Heart right ventricle (tissue), 16 donors: ENCODE results near the gene SULT1A1. TPM values are rescaled to one million over a fixed set of nuclear protein-coding genes. Genes with fewer than 3 reads are reported as not detected.

Experiments used
- ATAC-seq, 8 donors: fragments of 200-7000 bp; cut with Tn5 transposase; one replicate each; pipeline ENCODE4 v1.9.1; 2020; ENCODE audit warnings: mild to moderate bottlenecking in 8 of 8, moderate library complexity in 8 of 8, moderate number of reproducible peaks in 1 of 8
- DNase-seq, 2 donors: peaks; one replicate each; pipeline ENCODE4 v3.0.0-alpha.2; 2020
- H3K27ac ChIP-seq, 10 donors: fragments of 200-600 bp; sonication (generic) in 2 of 10; one replicate each; pipeline versions ENCODE4 v1.5.0 to v1.8.0; 2020 to 2022; ENCODE audit warnings: mild to moderate bottlenecking in 3 of 10
- H3K27me3 ChIP-seq, 7 donors: fragments of 200-600 bp; one replicate each; pipeline ENCODE4 v1.8.0; 2021 to 2022; ENCODE audit warnings: mild to moderate bottlenecking in 2 of 7
- H3K36me3 ChIP-seq, 9 donors: fragments of 200-600 bp; sonication (generic) in 1 of 9; one replicate each; pipeline versions ENCODE4 v1.5.0 to v1.8.0; 2020 to 2022; ENCODE audit warnings: mild to moderate bottlenecking in 2 of 9
- H3K4me1 ChIP-seq, 9 donors: fragments of 200-600 bp; sonication (generic) in 1 of 9; one replicate each; pipeline versions ENCODE4 v1.5.0 to v1.8.0; 2020 to 2022; ENCODE audit warnings: mild to moderate bottlenecking in 4 of 9
- H3K4me3 ChIP-seq, 10 donors: fragments of 200-600 bp; sonication (generic) in 2 of 10; one replicate each; pipeline versions ENCODE4 v1.5.0 to v1.8.0; 2020 to 2022; ENCODE audit warnings: mild to moderate bottlenecking in 7 of 10, moderate library complexity in 2 of 10
- H3K9me3 ChIP-seq, 11 donors: fragments of 200-600 bp in 10 of 11; sonication (generic) in 2 of 11; one replicate each; pipeline versions ENCODE4 v1.5.0 to v1.8.0; 2013 to 2022; ENCODE audit warnings: mild to moderate bottlenecking in 2 of 11, control low read depth in 1 of 11, moderate library complexity in 1 of 11
- WGBS, 2 donors: extraction: QIAGEN DNeasy Blood & Tissue Kit; methylation state at CpG; one replicate each; pipeline ENCODE4 v1.1.7; 2013; ENCODE audit warnings: inconsistent platforms in 1 of 2; 5-methylcytosine and 5-hydroxymethylcytosine counted together
- intact Hi-C, 10 donors: fragments of 100-400 bp; cut with DNase I; formaldehyde crosslinking; loops; one replicate each; pipeline versions ENCODE4 v1.11.1 to v1.14.2; 2022
- polyA plus RNA-seq, 2 donors: library from polyadenylated mRNA; stranded (reverse); fragments of 200-250 nt; gene quantifications; one replicate each; pipeline ENCODE4 v1.2.3, GENCODE V29; 2013
- total RNA-seq, 10 donors: library from RNA; stranded (reverse); fragmentation: NEBNext Ultra II Directional in 3 of 10; extraction: Animal tissue kit (Norgen Biotek cat#: 25700) in 3 of 10; gene quantifications; one replicate each; pipeline versions ENCODE4 v1.2.1 to v1.2.4, GENCODE V29; 2021 to 2023
- TF ChIP-seq, protein P1 (sequence below), 9 donors: fragments of 200-600 bp; sonication (generic) in 2 of 9; IDR thresholded peaks; one replicate each; pipeline versions ENCODE4 v1.5.0 to v1.8.0; 2021 to 2022; ENCODE audit warnings: antibody characterized with exemption in 9 of 9, mild to moderate bottlenecking in 5 of 9, moderate library complexity in 1 of 9
- donor health status: Arrhythmogenic right ventricular cardiomyopathy.
- donor health status: ischemic (EF 13 %, LVEDD 7.1; RV severe dilation, severe dysfunction).
- donor health status: healthy with polysubstance abuse.
- donor health status: DM: no; HTN: yes; CAD: no.
- donor health status: DM: no; HTN: no; CAD: no.
- donor health status: ischemic (EF 25% LVEDD 6.9; RV normal size, moderate dysfunction).
- donor health status: ischemic (EF 25% LVEDD 5.7; RV mildly dilated, moderate dysfunction).
- donor health status: healthy.
- donor health status: DM: yes; HTN: yes; CAD: no.
- donor health status: Ischemic cardiomyopathy.
- donor health status: ischemic (EF 35%, LVEDD 5.7; RV mildly dilated, moderate dysfunction).
- donor health status: nonischemic (EF 11% LVEDD 7.7; RV severe dilation, severe dysfunction).
- donor health status: DM: yes; HTN: yes; CAD: no.
- donor health status: PGD.
- donor health status: ischemic (EF 29% LVEDD 5.4; RV normal size, mild dysfunction).
- donor health status: nonischemic (EF 23%, LVEDD 6.1; RV moderate dilation, normal function).

The SULT1A1 gene
- total and polyA plus RNA-seq, 12 donors = 8.3 to 25.3 (median 14.5) TPM

- intact Hi-C loops = no loop called here
- peaks cover 0 to 46% (median 16%) of the 10 kb centered on the region in 9 donors for H3K36me3 ChIP-seq
- no peak overlapping the region for H3K27ac ChIP-seq
- no peak overlapping the region for H3K4me3 ChIP-seq
- WGBS, 2 donors = 89 to 90% methylated on average over 13 of the region's 13 CpGs
- ATAC-seq (no peak), DNase-seq (no peak)
- H3K4me1 ChIP-seq = peaks cover 0 to 21% (median 12%) of the 10 kb centered on the region in 9 donors
- no peaks in the 10 kb centered on the region for H3K9me3 ChIP-seq
- no peaks in the 10 kb centered on the region for H3K27me3 ChIP-seq
- TF ChIP-seq, protein P1, sequence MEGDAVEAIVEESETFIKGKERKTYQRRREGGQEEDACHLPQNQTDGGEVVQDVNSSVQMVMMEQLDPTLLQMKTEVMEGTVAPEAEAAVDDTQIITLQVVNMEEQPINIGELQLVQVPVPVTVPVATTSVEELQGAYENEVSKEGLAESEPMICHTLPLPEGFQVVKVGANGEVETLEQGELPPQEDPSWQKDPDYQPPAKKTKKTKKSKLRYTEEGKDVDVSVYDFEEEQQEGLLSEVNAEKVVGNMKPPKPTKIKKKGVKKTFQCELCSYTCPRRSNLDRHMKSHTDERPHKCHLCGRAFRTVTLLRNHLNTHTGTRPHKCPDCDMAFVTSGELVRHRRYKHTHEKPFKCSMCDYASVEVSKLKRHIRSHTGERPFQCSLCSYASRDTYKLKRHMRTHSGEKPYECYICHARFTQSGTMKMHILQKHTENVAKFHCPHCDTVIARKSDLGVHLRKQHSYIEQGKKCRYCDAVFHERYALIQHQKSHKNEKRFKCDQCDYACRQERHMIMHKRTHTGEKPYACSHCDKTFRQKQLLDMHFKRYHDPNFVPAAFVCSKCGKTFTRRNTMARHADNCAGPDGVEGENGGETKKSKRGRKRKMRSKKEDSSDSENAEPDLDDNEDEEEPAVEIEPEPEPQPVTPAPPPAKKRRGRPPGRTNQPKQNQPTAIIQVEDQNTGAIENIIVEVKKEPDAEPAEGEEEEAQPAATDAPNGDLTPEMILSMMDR (IDR thresholded peaks at IDR 0.05) = no peak
Observed at GRCh38 chr16:28592979-28593553, 16.8 kb downstream of the SULT1A1 start.

- no peaks in the 10 kb centered on the region for H3K9me3 ChIP-seq
- H3K27ac ChIP-seq = no peak overlapping the region
- H3K4me1 ChIP-seq = peaks cover 0 to 17% (median 12%) of the 10 kb centered on the region in 9 donors
- intact Hi-C loops = no loop called here
- no peaks in the 10 kb centered on the region for H3K27me3 ChIP-seq
- peaks cover 0 to 51% (median 22%) of the 10 kb centered on the region in 9 donors for H3K36me3 ChIP-seq
- TF ChIP-seq, protein P1 (IDR thresholded peaks at IDR 0.05) = no peak
- H3K4me3 ChIP-seq = no peak overlapping the region
- 93 to 94% methylated on average over 5 of the region's 5 CpGs for WGBS, 2 donors
- DNase-seq = no peak
- ATAC-seq = no peak
Observed at GRCh38 chr16:28592511-28592910, 17.3 kb downstream of the SULT1A1 start.

DNA sequence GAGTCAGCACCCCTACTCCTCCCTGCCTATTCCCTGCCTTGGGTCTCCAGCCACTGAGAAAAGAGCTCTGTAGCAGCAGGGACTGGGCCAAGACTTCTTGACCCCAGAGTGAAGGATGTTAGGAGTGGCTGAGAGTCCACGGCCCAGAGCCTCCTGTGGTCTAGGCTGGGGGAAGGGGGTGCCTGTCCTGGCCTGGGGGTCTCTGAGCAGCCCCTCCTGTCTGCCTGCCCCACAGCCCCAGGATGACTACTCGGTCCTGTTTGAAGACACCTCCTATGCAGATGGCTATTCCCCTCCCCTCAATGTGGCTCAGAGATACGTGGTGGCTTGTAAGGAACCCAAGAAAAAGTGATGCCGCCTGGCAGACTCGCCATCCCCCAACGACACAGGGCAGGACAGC lies 18.5 kb downstream of the SULT1A1 start:
- peaks cover 0 to 62% (median 34%) of the 10 kb centered on the region in 9 donors for H3K36me3 ChIP-seq
- DNase-seq = no peak
- WGBS, 2 donors = 91% methylated on average over 6 of the region's 6 CpGs

GRCh38 chr16:28590384-28591340 lies 19.2 kb downstream of the SULT1A1 start:
- Histone ChIP-seq H3K9me3 (no peaks in the 10 kb centered on the region), H3K36me3 (peaks cover 0 to 67% (median 39%) of the 10 kb centered on the region in 9 donors), H3K27me3 (no peaks in the 10 kb centered on the region), H3K27ac (no peak overlapping the region), H3K4me3 (no peak overlapping the region), H3K4me1 (no peaks in the 10 kb centered on the region)
- ATAC-seq (no peak), DNase-seq (no peak)
- intact Hi-C loops = no loop called here
- TF ChIP-seq, protein P1 (IDR thresholded peaks at IDR 0.05) = no peak
- WGBS, 2 donors = 93 to 94% methylated on average over 22 of the region's 22 CpGs

More for the DNA sequence above, 18.5 kb downstream of the SULT1A1 start:
- TF ChIP-seq, protein P1 (IDR thresholded peaks at IDR 0.05) = no peak
- Histone ChIP-seq H3K4me1 (peaks cover 0 to 5% (median 2%) of the 10 kb centered on the region in 9 donors), H3K4me3 (no peak overlapping the region), H3K27ac (no peak overlapping the region), H3K27me3 (no peaks in the 10 kb centered on the region), H3K9me3 (no peaks in the 10 kb centered on the region)
- ATAC-seq = no peak
- intact Hi-C loops = no loop called here
